ENCODE results near the gene RPN2.

DNA sequence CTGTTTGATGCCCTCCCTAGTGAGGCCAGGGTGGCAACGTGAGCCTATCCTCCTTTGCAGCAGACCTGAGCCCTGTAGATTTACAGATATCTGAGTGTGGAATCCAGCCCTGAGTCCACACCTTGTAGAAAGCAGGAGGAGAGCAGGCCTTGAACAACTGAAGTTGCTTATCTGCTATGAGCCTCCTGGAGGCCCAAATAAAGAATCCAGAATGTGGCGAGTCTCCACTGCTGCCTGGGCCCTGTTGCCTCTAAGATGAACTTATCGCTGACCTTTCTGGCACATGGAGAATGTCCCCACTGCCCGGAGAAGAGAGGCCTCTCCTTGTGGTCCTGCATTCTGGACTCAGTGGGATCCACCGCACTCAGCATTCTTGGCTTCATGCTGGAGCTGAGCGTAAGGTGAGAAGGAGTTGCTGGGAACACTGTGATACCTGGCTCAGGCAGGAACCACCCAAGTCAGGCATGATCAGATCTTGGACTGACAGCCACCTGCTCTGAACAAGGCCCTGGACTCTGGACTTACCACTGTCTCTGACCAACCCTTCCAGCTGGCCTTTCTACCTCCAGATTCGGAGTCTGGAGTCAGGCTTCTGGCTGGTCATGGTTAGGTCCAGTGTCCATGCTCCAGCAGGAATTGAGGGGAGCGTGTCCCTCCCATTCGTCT is 104.5 kb downstream of the RPN2 start:
- TF ChIP-seq EZH2 (IDR thresholded peaks at IDR 0.05) (no peak), RAD21 (IDR thresholded peaks at IDR 0.05; ENCODE audit: low read depth) (no peak), ATF3 (IDR thresholded peaks at IDR 0.05) (no peak), POLR2A (IDR thresholded peaks at IDR 0.05; ENCODE audit: borderline replicate concordance, extremely low read depth, insufficient read depth, insufficient read length) (no peak), POLR2AphosphoS5 (IDR thresholded peaks at IDR 0.05; ENCODE audit: low read depth, low read length) (no peak)
- TF ChIP-seq, protein P1, sequence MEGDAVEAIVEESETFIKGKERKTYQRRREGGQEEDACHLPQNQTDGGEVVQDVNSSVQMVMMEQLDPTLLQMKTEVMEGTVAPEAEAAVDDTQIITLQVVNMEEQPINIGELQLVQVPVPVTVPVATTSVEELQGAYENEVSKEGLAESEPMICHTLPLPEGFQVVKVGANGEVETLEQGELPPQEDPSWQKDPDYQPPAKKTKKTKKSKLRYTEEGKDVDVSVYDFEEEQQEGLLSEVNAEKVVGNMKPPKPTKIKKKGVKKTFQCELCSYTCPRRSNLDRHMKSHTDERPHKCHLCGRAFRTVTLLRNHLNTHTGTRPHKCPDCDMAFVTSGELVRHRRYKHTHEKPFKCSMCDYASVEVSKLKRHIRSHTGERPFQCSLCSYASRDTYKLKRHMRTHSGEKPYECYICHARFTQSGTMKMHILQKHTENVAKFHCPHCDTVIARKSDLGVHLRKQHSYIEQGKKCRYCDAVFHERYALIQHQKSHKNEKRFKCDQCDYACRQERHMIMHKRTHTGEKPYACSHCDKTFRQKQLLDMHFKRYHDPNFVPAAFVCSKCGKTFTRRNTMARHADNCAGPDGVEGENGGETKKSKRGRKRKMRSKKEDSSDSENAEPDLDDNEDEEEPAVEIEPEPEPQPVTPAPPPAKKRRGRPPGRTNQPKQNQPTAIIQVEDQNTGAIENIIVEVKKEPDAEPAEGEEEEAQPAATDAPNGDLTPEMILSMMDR (IDR thresholded peaks at IDR 0.05 in 2 of 3, conservative IDR thresholded peaks at IDR 0.05 in 1 of 3; ENCODE audit: borderline replicate concordance in 1 of 3, insufficient read depth in 1 of 3, low read depth in 2 of 3, low read length in 2 of 3): no peak

Data from HCT116 (cell line).